Mesendoderm (in vitro differentiated cells): Measurements from ENCODE around the gene PRORP.

Experiments
- DNase-seq: peaks from one replicate; pipeline ENCODE4 v3.0.0; 2013
- H2AK5ac ChIP-seq: 2 replicates; pipeline ENCODE4 v1.6.1; 2013; ENCODE audit warnings: low read length, inconsistent platforms
- H2BK120ac ChIP-seq: 2 replicates; pipeline ENCODE4 v1.6.1; 2013; ENCODE audit warnings: low read depth, mild to moderate bottlenecking, low read length, moderate library complexity, mixed read lengths
- H2BK15ac ChIP-seq: replicated peaks from 2 replicates; pipeline ENCODE4 v1.6.1; 2013; ENCODE audit warnings: low read depth, mild to moderate bottlenecking, moderate library complexity
- H2BK5ac ChIP-seq: 2 replicates; pipeline ENCODE4 v1.6.1; 2013; ENCODE audit warnings: low read length, inconsistent platforms
- H3K18ac ChIP-seq: 2 replicates; pipeline ENCODE4 v1.6.1; 2013; ENCODE audit warnings: mild to moderate bottlenecking, low read length, mixed read lengths
- H3K23ac ChIP-seq: one replicate; pipeline ENCODE4 v1.6.1; 2013; ENCODE audit warnings: low read length
- H3K27ac ChIP-seq: 2 replicates; pipeline ENCODE4 v1.5.1; 2013; ENCODE audit warnings: low read depth, mild to moderate bottlenecking, inconsistent platforms, low read length, moderate library complexity
- H3K27me3 ChIP-seq: 2 replicates; pipeline ENCODE4 v1.6.1; 2013; ENCODE audit warnings: low read length, control low read depth, mild to moderate bottlenecking, inconsistent platforms; ENCODE audit not compliant: insufficient read depth, poor library complexity
- H3K36me3 ChIP-seq: 2 replicates; pipeline ENCODE4 v1.6.1; 2013; ENCODE audit warnings: low read length, inconsistent platforms; ENCODE audit not compliant: control insufficient read depth, insufficient read depth
- H3K4ac ChIP-seq: one replicate; pipeline ENCODE4 v1.6.1; 2013; ENCODE audit warnings: low read depth, mild to moderate bottlenecking, low read length, moderate library complexity
- H3K4me1 ChIP-seq: 2 replicates; pipeline ENCODE4 v1.6.1; 2013; ENCODE audit warnings: low read depth, low read length, inconsistent platforms; ENCODE audit not compliant: control insufficient read depth
- H3K4me2 ChIP-seq: 2 replicates; pipeline ENCODE4 v1.6.1; 2013; ENCODE audit warnings: low read length
- H3K4me3 ChIP-seq: 2 replicates; pipeline ENCODE4 v1.5.1; 2013; ENCODE audit warnings: mild to moderate bottlenecking, low read length
- H3K56ac ChIP-seq: one replicate; pipeline ENCODE4 v1.6.1; 2013; ENCODE audit warnings: low read length
- H3K79me1 ChIP-seq: 2 replicates; pipeline ENCODE4 v1.6.1; 2013; ENCODE audit warnings: low read length, inconsistent platforms
- H3K79me2 ChIP-seq: 2 replicates; pipeline ENCODE4 v1.6.1; 2013; ENCODE audit warnings: mild to moderate bottlenecking, low read length; ENCODE audit not compliant: control insufficient read depth, insufficient read depth
- H3K9ac ChIP-seq: 2 replicates; pipeline ENCODE4 v1.6.1; 2013; ENCODE audit warnings: low read length, inconsistent platforms
- H4K5ac ChIP-seq: one replicate; pipeline ENCODE4 v1.6.1; 2013; ENCODE audit warnings: low read length
- H4K8ac ChIP-seq: one replicate; pipeline ENCODE4 v1.6.1; 2013; ENCODE audit warnings: low read depth, mild to moderate bottlenecking, control low read depth, low read length, moderate library complexity
- WGBS: extraction: QIAGEN DNeasy Blood & Tissue Kit; methylation state at CpG from one replicate; pipeline ENCODE4 v1.1.7; 2013; ENCODE audit warnings: low lambda C conversion rate, missing lambda C conversion rate; ENCODE audit not compliant: insufficient coverage; ENCODE audit errors: extremely low coverage; 5-methylcytosine and 5-hydroxymethylcytosine counted together

Gene PRORP

DNA sequence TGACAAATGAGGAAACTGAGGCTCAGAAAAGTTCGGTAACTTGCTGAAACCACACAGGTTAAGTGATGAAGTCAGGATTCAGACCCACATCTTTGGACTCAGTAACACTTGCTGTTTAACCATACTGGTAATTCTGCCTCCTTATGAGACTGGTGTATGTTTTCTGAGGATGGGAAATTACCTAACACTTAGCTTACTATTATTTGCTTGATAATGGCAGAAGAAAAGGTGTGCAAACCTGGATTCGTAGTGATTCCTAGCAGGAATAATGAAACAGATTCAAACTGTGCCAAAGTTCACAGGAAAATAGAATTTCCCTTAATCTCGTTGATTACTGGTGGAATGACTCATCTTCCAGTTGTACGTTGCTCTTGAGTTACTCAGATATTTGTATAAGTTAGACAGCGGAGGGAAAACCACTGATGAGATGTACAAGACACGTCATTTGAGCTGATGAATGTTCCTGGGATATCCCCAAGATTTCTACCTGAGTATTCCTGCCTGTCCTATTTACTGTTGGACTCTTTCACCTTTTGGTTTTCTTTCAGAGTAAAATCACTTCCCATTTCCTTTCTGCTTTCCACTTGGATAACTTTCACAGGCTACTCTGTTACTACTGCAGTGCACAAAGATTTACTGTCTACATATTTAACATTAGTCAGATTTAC, 37.5 kb downstream of the PRORP start:
- H2BK15ac ChIP-seq = no peak overlapping the region
- no peak overlapping the region for H3K4ac ChIP-seq
- H3K4me2 ChIP-seq = no peak overlapping the region
- H4K8ac ChIP-seq = no peak overlapping the region
- no peak overlapping the region for H2BK120ac ChIP-seq
- H3K27me3 ChIP-seq = no peaks in the 10 kb centered on the region
- H3K79me1 ChIP-seq = no peaks in the 10 kb centered on the region
- no CpG with 5 or more reads among the region's 6 CpGs for WGBS
- H3K27ac ChIP-seq = no peak overlapping the region
- no peak overlapping the region for H3K18ac ChIP-seq
- H3K79me2 ChIP-seq = no peaks in the 10 kb centered on the region
- H3K4me1 ChIP-seq = peaks cover 3% of the 10 kb centered on the region
- no peak overlapping the region for H4K5ac ChIP-seq
- H3K56ac ChIP-seq = no peak overlapping the region
- no peak overlapping the region for H2BK5ac ChIP-seq
- H3K36me3 ChIP-seq = no peaks in the 10 kb centered on the region
- no peak for DNase-seq
- no peak overlapping the region for H3K9ac ChIP-seq
- H3K4me3 ChIP-seq = no peak overlapping the region
- H3K23ac ChIP-seq = no peak overlapping the region
- H2AK5ac ChIP-seq = no peak overlapping the region

DNA sequence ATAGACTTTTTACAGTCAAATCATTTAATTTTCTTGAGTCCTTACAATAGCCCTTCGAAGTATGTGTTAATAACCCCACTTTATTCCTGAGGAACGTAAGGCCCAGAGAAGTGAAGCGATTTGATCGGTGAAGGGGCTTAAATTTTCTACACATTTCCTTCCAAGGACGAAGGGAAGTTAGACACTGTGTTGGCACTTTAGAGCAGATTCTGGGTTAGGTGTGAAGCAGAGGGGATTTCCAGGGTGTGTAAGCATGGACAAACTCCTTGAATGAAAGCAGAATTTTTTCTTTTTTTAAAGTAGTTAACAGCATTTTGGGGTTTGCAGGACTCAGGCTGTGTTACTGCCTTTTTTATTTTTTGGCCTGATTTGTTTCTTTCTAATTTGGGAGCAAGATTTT, 38.9 kb downstream of the PRORP start:
- Histone ChIP-seq H3K56ac (peak overlapping the region; percentile 40), H3K4me2 (no peak overlapping the region), H3K4me1 (peaks cover 2% of the 10 kb centered on the region), H2AK5ac (no peak overlapping the region), H2BK5ac (no peak overlapping the region), H3K79me2 (no peaks in the 10 kb centered on the region), H3K36me3 (no peaks in the 10 kb centered on the region), H2BK120ac (no peak overlapping the region), H2BK15ac (no peak overlapping the region), H4K8ac (no peak overlapping the region), H4K5ac (no peak overlapping the region), H3K4ac (no peak overlapping the region), H3K27ac (no peak overlapping the region), H3K23ac (no peak overlapping the region), H3K9ac (no peak overlapping the region), H3K27me3 (no peaks in the 10 kb centered on the region), H3K4me3 (no peak overlapping the region), H3K18ac (no peak overlapping the region), H3K79me1 (no peaks in the 10 kb centered on the region)
- no peak for DNase-seq
- no CpG with 5 or more reads among the region's 5 CpGs for WGBS

GRCh38 chr14:35163384-35163783, 41.0 kb downstream of the PRORP start:
- no peak for DNase-seq
- no CpG with 5 or more reads among the region's 1 CpG for WGBS
- no peak overlapping the region for H4K5ac ChIP-seq

DNA sequence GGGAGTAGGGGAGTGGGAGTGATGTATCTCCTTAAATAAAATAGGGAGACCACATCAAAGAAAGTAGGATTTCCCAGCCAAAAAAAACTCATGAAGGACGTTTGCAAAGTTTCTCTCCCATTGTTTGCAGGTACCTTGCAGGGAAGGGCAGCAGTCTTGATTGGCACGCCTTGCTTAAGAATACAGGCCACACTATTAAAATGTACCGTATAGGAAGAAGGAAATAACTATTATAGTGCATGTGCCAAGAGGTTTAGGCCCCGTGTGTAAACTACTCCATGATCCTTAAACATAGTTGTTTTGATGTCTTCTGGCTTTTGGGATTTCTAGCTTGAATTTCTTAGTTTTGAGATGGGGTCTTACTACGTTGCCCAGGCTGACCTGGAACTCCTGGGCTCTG, 42.5 kb downstream of the PRORP start:
- Histone ChIP-seq H4K8ac (no peak overlapping the region), H3K9ac (no peak overlapping the region), H3K18ac (no peak overlapping the region), H4K5ac (no peak overlapping the region), H2BK5ac (no peak overlapping the region), H3K4me3 (no peak overlapping the region), H3K79me1 (no peaks in the 10 kb centered on the region), H2AK5ac (no peak overlapping the region), H2BK120ac (no peak overlapping the region), H3K79me2 (no peaks in the 10 kb centered on the region), H3K56ac (no peak overlapping the region), H3K36me3 (no peaks in the 10 kb centered on the region), H3K4me2 (no peak overlapping the region), H2BK15ac (no peak overlapping the region), H3K4ac (no peak overlapping the region), H3K23ac (no peak overlapping the region), H3K27me3 (no peaks in the 10 kb centered on the region), H3K27ac (no peak overlapping the region), H3K4me1 (no peaks in the 10 kb centered on the region)
- DNase-seq = no peak
- WGBS = no CpG with 5 or more reads among the region's 5 CpGs

More at GRCh38 chr14:35163384-35163783, 41.0 kb downstream of the PRORP start:
- Histone ChIP-seq H3K27me3 (no peaks in the 10 kb centered on the region), H2AK5ac (no peak overlapping the region), H3K4ac (no peak overlapping the region), H3K79me1 (no peaks in the 10 kb centered on the region), H3K36me3 (no peaks in the 10 kb centered on the region), H2BK120ac (no peak overlapping the region), H3K4me3 (no peak overlapping the region), H3K27ac (no peak overlapping the region), H3K4me2 (no peak overlapping the region), H2BK5ac (no peak overlapping the region), H3K9ac (no peak overlapping the region), H2BK15ac (no peak overlapping the region), H3K18ac (no peak overlapping the region), H3K4me1 (peaks cover 2% of the 10 kb centered on the region), H3K23ac (no peak overlapping the region), H4K8ac (no peak overlapping the region), H3K79me2 (no peaks in the 10 kb centered on the region), H3K56ac (no peak overlapping the region)

DNA sequence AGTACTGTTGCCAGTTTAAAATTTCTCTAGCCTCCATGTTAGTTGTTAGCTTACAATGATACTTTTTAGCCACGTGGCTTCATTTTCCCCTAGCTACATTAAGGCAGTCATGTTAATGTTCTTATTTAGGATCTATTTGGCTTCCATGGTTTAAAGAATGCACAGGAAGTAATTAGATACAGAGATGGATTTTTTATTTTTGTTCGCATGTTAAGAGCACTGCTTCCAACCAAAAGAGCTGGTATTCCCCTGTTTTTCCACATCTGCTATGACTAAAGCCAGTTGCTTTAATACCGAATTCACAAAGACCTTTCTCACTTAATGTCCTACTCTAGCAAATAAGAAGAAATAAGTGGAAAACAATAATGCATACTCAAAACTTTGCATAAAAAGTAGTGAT, 45.1 kb downstream of the PRORP start:
- no peak overlapping the region for H4K8ac ChIP-seq
- no peaks in the 10 kb centered on the region for H3K4me1 ChIP-seq

More for the DNA sequence above, 45.1 kb downstream of the PRORP start:
- Histone ChIP-seq H4K5ac (no peak overlapping the region), H3K18ac (no peak overlapping the region), H2BK5ac (no peak overlapping the region), H3K4ac (no peak overlapping the region), H3K36me3 (no peaks in the 10 kb centered on the region), H2AK5ac (no peak overlapping the region), H2BK15ac (no peak overlapping the region), H3K27me3 (no peaks in the 10 kb centered on the region), H3K56ac (no peak overlapping the region), H3K79me1 (no peaks in the 10 kb centered on the region), H3K23ac (no peak overlapping the region), H2BK120ac (no peak overlapping the region), H3K4me3 (no peak overlapping the region), H3K27ac (no peak overlapping the region), H3K9ac (no peak overlapping the region), H3K79me2 (no peaks in the 10 kb centered on the region), H3K4me2 (no peak overlapping the region)
- WGBS = no CpG with 5 or more reads among the region's 3 CpGs
- no peak for DNase-seq
